SK-N-SH (cell line): ENCODE results near the gene MARK4.

Source experiments
- CTCF ChIP-seq: fragments of 200-600 bp; sonication (generic); IDR thresholded peaks from 2 replicates; pipeline ENCODE4 v1.6.1; 2017; ENCODE audit warnings: antibody characterized with exemption, mild to moderate bottlenecking, moderate library complexity
- ELF1 ChIP-seq: IDR thresholded peaks from 2 replicates; pipeline ENCODE4 v1.4.0; 2012
- EP300 ChIP-seq, 2 experiments: IDR thresholded peaks; 2 replicates each; pipeline versions ENCODE4 v1.4.0 to v1.6.1; 2012; ENCODE audit warnings: borderline replicate concordance in 1 of 2, low read depth in 1 of 2, low read length in 1 of 2
- EZH2phosphoT487 ChIP-seq: fragments of 200-600 bp; sonication (generic); IDR thresholded peaks from 2 replicates; pipeline ENCODE4 v1.6.1; 2017; ENCODE audit warnings: low read depth, mixed run types, mild to moderate bottlenecking, antibody characterized with exemption, moderate library complexity, borderline replicate concordance
- FOXJ3 ChIP-seq: sonication (generic); formaldehyde crosslinking; IDR thresholded peaks from 2 replicates; pipeline ENCODE4 v1.5.1; 2020; ENCODE audit warnings: mild to moderate bottlenecking, missing genetic modification reagents
- GABPA ChIP-seq: IDR thresholded peaks from 2 replicates; pipeline ENCODE4 v1.4.0; 2012; ENCODE audit warnings: low read depth, mild to moderate bottlenecking
- MAX ChIP-seq: IDR thresholded peaks from 2 replicates; pipeline ENCODE4 v1.4.0; 2012; ENCODE audit warnings: low read depth
- POLR2AphosphoS5 ChIP-seq: IDR thresholded peaks from 2 replicates; pipeline ENCODE4 v1.6.1; 2012; ENCODE audit warnings: low read depth, low read length
- RCOR1 ChIP-seq: fragments of 150-350 bp; IDR thresholded peaks from 2 replicates; pipeline ENCODE4 v1.6.1; 2017; ENCODE audit warnings: antibody characterized with exemption, low read length
- REST ChIP-seq: IDR thresholded peaks from 2 replicates; pipeline ENCODE4 v1.6.1; 2012; ENCODE audit warnings: mild to moderate bottlenecking, low read depth, low read length, moderate library complexity
- SIN3A ChIP-seq: IDR thresholded peaks from 2 replicates; pipeline ENCODE4 v1.6.1; 2012; ENCODE audit warnings: low read depth, mild to moderate bottlenecking, low read length, moderate library complexity, borderline replicate concordance
- YY1 ChIP-seq: IDR thresholded peaks from 2 replicates; pipeline ENCODE4 v1.4.0; 2012; ENCODE audit warnings: low read depth, mild to moderate bottlenecking

- no peak for TF ChIP-seq EP300 (IDR thresholded peaks at IDR 0.05; ENCODE audit: borderline replicate concordance in 1 of 2, low read depth in 1 of 2, low read length in 1 of 2)
- no peak for TF ChIP-seq CTCF
- TF ChIP-seq YY1, result no peak
- no peak for TF ChIP-seq REST
- TF ChIP-seq ELF1, result no peak
- no peak for TF ChIP-seq SIN3A
- TF ChIP-seq GABPA, result no peak
- no peak for TF ChIP-seq MAX
- no peak for TF ChIP-seq FOXJ3 (CRISPR knock-in tag)
- TF ChIP-seq EZH2phosphoT487, result no peak
- no peak for TF ChIP-seq POLR2AphosphoS5
- no peak for TF ChIP-seq RCOR1
Measured at GRCh38 chr19:45340899-45341453, 89.9 kb downstream of the MARK4 start.
